Right atrium auricular region (tissue), 2 donors: ENCODE measurements around the gene PRSS2. TPM values are rescaled to one million over a fixed set of nuclear protein-coding genes. Genes with fewer than 3 reads are reported as not detected.

Experiments used
- DNase-seq: peaks from one replicate; pipeline ENCODE4 v3.0.0-alpha.2; 2019; ENCODE audit warnings: low spot score
- H3K27ac ChIP-seq, 2 donors: fragments of 200-600 bp; sonication (generic); 1 replicate in 1 of 2; 2 replicates in 1 of 2; pipeline ENCODE4 v1.5.1; 2016 to 2019
- H3K27me3 ChIP-seq, 2 donors: fragments of 200-600 bp; sonication (generic); one replicate each; pipeline versions ENCODE4 v1.5.1 to v1.6.0; 2017 to 2019
- H3K36me3 ChIP-seq: fragments of 200-600 bp; sonication (generic); one replicate; pipeline ENCODE4 v1.5.1; 2016
- H3K4me1 ChIP-seq, 2 donors: fragments of 200-600 bp; sonication (generic); one replicate each; pipeline versions ENCODE4 v1.5.1 to v1.6.0; 2017 to 2019
- H3K4me3 ChIP-seq, 2 donors: fragments of 200-600 bp; sonication (generic); 1 replicate in 1 of 2; 2 replicates in 1 of 2; pipeline ENCODE4 v1.5.1; 2017 to 2019; ENCODE audit warnings: mild to moderate bottlenecking in 1 of 2, moderate library complexity in 1 of 2
- H3K9me3 ChIP-seq, 2 donors: fragments of 200-600 bp; sonication (generic); one replicate each; pipeline ENCODE4 v1.5.1; 2019
- total RNA-seq, 2 donors: library from RNA; depleted of rRNA; stranded (reverse); fragments of >200 nt; gene quantifications; one replicate each; pipeline ENCODE4 v1.1.0, GENCODE V29; 2016
- TF ChIP-seq, protein P1 (sequence below), 2 donors: fragments of 200-600 bp; sonication (generic); IDR thresholded peaks; one replicate each; pipeline ENCODE4 v1.5.1; 2019; ENCODE audit warnings: antibody characterized with exemption in 2 of 2

Gene PRSS2
- total RNA-seq, 2 donors from 2014 or later: 0.51 TPM; not detected in 1

GRCh38 chr7:142799437-142799835 lies 28.7 kb downstream of the PRSS2 start:
- Histone ChIP-seq H3K36me3 (no peaks in the 10 kb centered on the region), H3K27ac (no peak overlapping the region), H3K27me3 (peaks cover 10 to 14% of the 10 kb centered on the region in 2 donors), H3K4me1 (peaks cover 0 to 18% of the 10 kb centered on the region in 2 donors), H3K4me3 (no peak overlapping the region), H3K9me3 (no peaks in the 10 kb centered on the region)
- TF ChIP-seq, protein P1, sequence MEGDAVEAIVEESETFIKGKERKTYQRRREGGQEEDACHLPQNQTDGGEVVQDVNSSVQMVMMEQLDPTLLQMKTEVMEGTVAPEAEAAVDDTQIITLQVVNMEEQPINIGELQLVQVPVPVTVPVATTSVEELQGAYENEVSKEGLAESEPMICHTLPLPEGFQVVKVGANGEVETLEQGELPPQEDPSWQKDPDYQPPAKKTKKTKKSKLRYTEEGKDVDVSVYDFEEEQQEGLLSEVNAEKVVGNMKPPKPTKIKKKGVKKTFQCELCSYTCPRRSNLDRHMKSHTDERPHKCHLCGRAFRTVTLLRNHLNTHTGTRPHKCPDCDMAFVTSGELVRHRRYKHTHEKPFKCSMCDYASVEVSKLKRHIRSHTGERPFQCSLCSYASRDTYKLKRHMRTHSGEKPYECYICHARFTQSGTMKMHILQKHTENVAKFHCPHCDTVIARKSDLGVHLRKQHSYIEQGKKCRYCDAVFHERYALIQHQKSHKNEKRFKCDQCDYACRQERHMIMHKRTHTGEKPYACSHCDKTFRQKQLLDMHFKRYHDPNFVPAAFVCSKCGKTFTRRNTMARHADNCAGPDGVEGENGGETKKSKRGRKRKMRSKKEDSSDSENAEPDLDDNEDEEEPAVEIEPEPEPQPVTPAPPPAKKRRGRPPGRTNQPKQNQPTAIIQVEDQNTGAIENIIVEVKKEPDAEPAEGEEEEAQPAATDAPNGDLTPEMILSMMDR (IDR thresholded peaks at IDR 0.05): no peak
- no peak for DNase-seq

GRCh38 chr7:142800088-142800487 lies 29.3 kb downstream of the PRSS2 start:
- Histone ChIP-seq H3K4me3 (no peak overlapping the region), H3K27me3 (peaks cover 10 to 14% of the 10 kb centered on the region in 2 donors), H3K27ac (no peak overlapping the region), H3K9me3 (no peaks in the 10 kb centered on the region), H3K4me1 (peaks cover 0 to 18% of the 10 kb centered on the region in 2 donors), H3K36me3 (no peaks in the 10 kb centered on the region)
- no peak for DNase-seq
- TF ChIP-seq, protein P1 (IDR thresholded peaks at IDR 0.05): no peak

GRCh38 chr7:142800699-142801260 lies 30.0 kb downstream of the PRSS2 start:
- Histone ChIP-seq H3K27ac (no peak overlapping the region), H3K36me3 (no peaks in the 10 kb centered on the region), H3K9me3 (no peaks in the 10 kb centered on the region), H3K4me1 (peaks cover 0 to 18% of the 10 kb centered on the region in 2 donors), H3K27me3 (peaks cover 10 to 14% of the 10 kb centered on the region in 2 donors), H3K4me3 (no peak overlapping the region)
- TF ChIP-seq, protein P1 (IDR thresholded peaks at IDR 0.05): no peak
- no peak for DNase-seq

- peaks cover 7 to 11% of the 10 kb centered on the region in 2 donors for H3K27me3 ChIP-seq
- H3K36me3 ChIP-seq: no peaks in the 10 kb centered on the region
- no peaks in the 10 kb centered on the region for H3K9me3 ChIP-seq
- TF ChIP-seq, protein P1 (IDR thresholded peaks at IDR 0.05): no peak
- no peak for DNase-seq
- H3K4me1 ChIP-seq: peaks cover 0 to 13% of the 10 kb centered on the region in 2 donors
- H3K27ac ChIP-seq: no peak overlapping the region
- no peak overlapping the region for H3K4me3 ChIP-seq
Measured at GRCh38 chr7:142801601-142802295, 31.0 kb downstream of the PRSS2 start.

- no peak overlapping the region for H3K4me3 ChIP-seq
- no peak overlapping the region for H3K27ac ChIP-seq
- peaks cover under 1 to 6% of the 10 kb centered on the region in 2 donors for H3K27me3 ChIP-seq
- H3K9me3 ChIP-seq: no peaks in the 10 kb centered on the region
- no peaks in the 10 kb centered on the region for H3K36me3 ChIP-seq
- no peak for DNase-seq
- peaks cover 0 to 7% of the 10 kb centered on the region in 2 donors for H3K4me1 ChIP-seq
- TF ChIP-seq, protein P1 (IDR thresholded peaks at IDR 0.05): no peak
Measured at GRCh38 chr7:142802301-142802700, 31.5 kb downstream of the PRSS2 start.
